ENCODE data around the gene SWI5.

DNA sequence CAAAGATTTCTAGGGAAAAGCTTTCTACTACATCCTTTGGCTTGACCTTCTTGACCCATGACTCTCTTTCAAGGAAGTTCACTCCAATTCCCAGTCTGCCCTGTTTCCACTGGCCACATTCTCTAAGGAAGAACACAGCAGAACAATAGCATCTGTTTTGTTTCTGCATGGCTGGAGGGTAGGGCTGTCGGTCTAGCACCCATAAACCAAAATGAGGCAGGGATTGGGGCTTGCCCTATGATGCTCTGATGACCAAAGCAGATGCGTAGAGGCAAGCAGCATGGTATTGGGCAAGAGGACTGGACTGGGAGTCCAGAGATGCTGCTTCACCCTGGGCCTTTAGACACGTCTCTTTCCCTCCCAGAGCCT lies 24.4 kb upstream of the SWI5 start:
- TF ChIP-seq, protein P1, sequence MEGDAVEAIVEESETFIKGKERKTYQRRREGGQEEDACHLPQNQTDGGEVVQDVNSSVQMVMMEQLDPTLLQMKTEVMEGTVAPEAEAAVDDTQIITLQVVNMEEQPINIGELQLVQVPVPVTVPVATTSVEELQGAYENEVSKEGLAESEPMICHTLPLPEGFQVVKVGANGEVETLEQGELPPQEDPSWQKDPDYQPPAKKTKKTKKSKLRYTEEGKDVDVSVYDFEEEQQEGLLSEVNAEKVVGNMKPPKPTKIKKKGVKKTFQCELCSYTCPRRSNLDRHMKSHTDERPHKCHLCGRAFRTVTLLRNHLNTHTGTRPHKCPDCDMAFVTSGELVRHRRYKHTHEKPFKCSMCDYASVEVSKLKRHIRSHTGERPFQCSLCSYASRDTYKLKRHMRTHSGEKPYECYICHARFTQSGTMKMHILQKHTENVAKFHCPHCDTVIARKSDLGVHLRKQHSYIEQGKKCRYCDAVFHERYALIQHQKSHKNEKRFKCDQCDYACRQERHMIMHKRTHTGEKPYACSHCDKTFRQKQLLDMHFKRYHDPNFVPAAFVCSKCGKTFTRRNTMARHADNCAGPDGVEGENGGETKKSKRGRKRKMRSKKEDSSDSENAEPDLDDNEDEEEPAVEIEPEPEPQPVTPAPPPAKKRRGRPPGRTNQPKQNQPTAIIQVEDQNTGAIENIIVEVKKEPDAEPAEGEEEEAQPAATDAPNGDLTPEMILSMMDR (conservative IDR thresholded peaks at IDR 0.05; ENCODE audit: low read depth in 2 of 2) = no peak
- no peak for TF ChIP-seq EZH2 (IDR thresholded peaks at IDR 0.05; ENCODE audit: low read depth, unreplicated experiment)
- no peak for TF ChIP-seq ZNF462 (CRISPR knock-in tag; IDR thresholded peaks at IDR 0.05)
- no peak for TF ChIP-seq EZH2phosphoT487 (IDR thresholded peaks at IDR 0.05; ENCODE audit: unreplicated experiment)
- TF ChIP-seq POLR2AphosphoS5 (IDR thresholded peaks at IDR 0.05; ENCODE audit: low read depth) = no peak
- TF ChIP-seq CREB1 (CRISPR knock-in tag; IDR thresholded peaks at IDR 0.05; ENCODE audit: low read depth) = no peak
- TF ChIP-seq NANOG (IDR thresholded peaks at IDR 0.05; ENCODE audit: borderline replicate concordance) = no peak
